HepG2 (cell line): ENCODE measurements around the gene KRTAP5-6. TPM values are rescaled to one million over a fixed set of nuclear protein-coding genes. Genes with fewer than 3 reads are reported as not detected.

Experiments
- ATF2 ChIP-seq: sonication (generic); formaldehyde crosslinking; IDR thresholded peaks from 2 replicates; pipeline ENCODE4 v1.4.0; 2020; ENCODE audit warnings: missing genetic modification reagents
- ATF7-NPFF ChIP-seq: sonication (generic); formaldehyde crosslinking; IDR thresholded peaks from 2 replicates; pipeline ENCODE4 v1.8.1; 2023; ENCODE audit warnings: mild to moderate bottlenecking, low read depth, missing genetic modification reagents, moderate library complexity
- BCL6 ChIP-seq: IDR thresholded peaks from 2 replicates; pipeline ENCODE4 v1.6.1; 2016; ENCODE audit warnings: missing genetic modification reagents, missing compliant biosample characterization
- BRD4 ChIP-seq: sonication (generic); formaldehyde crosslinking; IDR thresholded peaks from 2 replicates; pipeline ENCODE4 v1.4.0; 2020; ENCODE audit warnings: missing genetic modification reagents
- HIVEP1 ChIP-seq: sonication (generic); formaldehyde crosslinking; IDR thresholded peaks from 2 replicates; pipeline ENCODE4 v1.4.0; 2020; ENCODE audit warnings: mild to moderate bottlenecking, missing genetic modification reagents
- HNRNPL ChIP-seq: fragments of 200-400 bp; formaldehyde crosslinking; IDR thresholded peaks from 2 replicates; pipeline ENCODE4 v1.6.1; 2017; ENCODE audit warnings: mild to moderate bottlenecking, low read depth, low read length
- IRF2 ChIP-seq: IDR thresholded peaks from 2 replicates; pipeline ENCODE4 v1.6.1; 2018; ENCODE audit warnings: missing genetic modification reagents, missing compliant biosample characterization
- NFATC3 ChIP-seq: sonication (generic); formaldehyde crosslinking; IDR thresholded peaks from 2 replicates; pipeline ENCODE4 v1.5.1; 2020; ENCODE audit warnings: mild to moderate bottlenecking, missing genetic modification reagents
- PAWR ChIP-seq: sonication (generic); formaldehyde crosslinking; IDR thresholded peaks from 2 replicates; pipeline ENCODE4 v1.4.0; 2020; ENCODE audit warnings: missing genetic modification reagents, mild to moderate bottlenecking, borderline replicate concordance
- PLRG1 ChIP-seq: fragments of 450-650 bp; conservative IDR thresholded peaks from 2 replicates; pipeline ENCODE4 v1.6.1; 2016
- SATB2 ChIP-seq: sonication (generic); formaldehyde crosslinking; IDR thresholded peaks from 2 replicates; pipeline ENCODE4 v1.5.0; 2020; ENCODE audit warnings: missing genetic modification reagents
- SIX4 ChIP-seq: sonication (generic); formaldehyde crosslinking; IDR thresholded peaks from 2 replicates; pipeline ENCODE4 v1.4.0; 2020; ENCODE audit warnings: missing genetic modification reagents
- TAF15 ChIP-seq: fragments of 200-400 bp; formaldehyde crosslinking; IDR thresholded peaks from one replicate; pipeline ENCODE4 v1.6.1; 2018; ENCODE audit warnings: mild to moderate bottlenecking, low read depth, low read length; ENCODE audit not compliant: poor library complexity, severe bottlenecking
- TRIM24 ChIP-seq: sonication (generic); formaldehyde crosslinking; IDR thresholded peaks from 2 replicates; pipeline ENCODE4 v1.8.0; 2022; ENCODE audit warnings: mild to moderate bottlenecking, missing genetic modification reagents
- ZFP82 ChIP-seq: sonication (generic); formaldehyde crosslinking; IDR thresholded peaks from 2 replicates; pipeline ENCODE4 v1.5.1; 2020; ENCODE audit warnings: mild to moderate bottlenecking, missing genetic modification reagents, borderline replicate concordance
- ZNF256 ChIP-seq: sonication (generic); formaldehyde crosslinking; conservative IDR thresholded peaks from 2 replicates; pipeline ENCODE4 v1.4.0; 2020; ENCODE audit warnings: missing genetic modification reagents
- ZNF281 ChIP-seq: sonication (generic); formaldehyde crosslinking; IDR thresholded peaks from 2 replicates; pipeline ENCODE4 v1.4.0; 2020; ENCODE audit warnings: missing genetic modification reagents, borderline replicate concordance
- ZNF431 ChIP-seq: sonication (generic); formaldehyde crosslinking; IDR thresholded peaks from 2 replicates; pipeline ENCODE4 v1.9.0; 2022; ENCODE audit warnings: missing genetic modification reagents, low read depth, mild to moderate bottlenecking, borderline replicate concordance
- ZNF687 ChIP-seq: sonication (generic); formaldehyde crosslinking; IDR thresholded peaks from 2 replicates; pipeline ENCODE4 v1.5.1; 2020; ENCODE audit warnings: mild to moderate bottlenecking, missing genetic modification reagents, moderate library complexity
- ZNF772 ChIP-seq: sonication (generic); formaldehyde crosslinking; IDR thresholded peaks from 2 replicates; pipeline ENCODE4 v1.5.0; 2020; ENCODE audit warnings: mild to moderate bottlenecking, missing genetic modification reagents
- polyA plus RNA-seq, 8 experiments: library from polyadenylated mRNA; depleted of rRNA in 3 of 8; stranded (reverse) in 7 of 8; unstranded in 1 of 8; fragments of >200 nt; fragmentation: Illumina TruSeq in 4 of 8; extraction: Trizol in 4 of 8; gene quantifications; 2 replicates each; pipeline versions ENCODE4 v1.2.1 to v1.2.3, GENCODE V29; 2011 to 2016; ENCODE audit warnings: low read depth in 4 of 8, missing spikeins in 1 of 8, mixed read lengths in 1 of 8; ENCODE audit not compliant: insufficient read depth in 1 of 8
- total RNA-seq, 5 experiments: library from RNA; depleted of rRNA; stranded (reverse); fragments of >200 nt; fragmentation: Illumina TruSeq; extraction: Trizol; gene quantifications; 2 replicates each; pipeline ENCODE4 v1.2.3, GENCODE V29; 2016; ENCODE audit warnings: low read depth in 1 of 5
- TF ChIP-seq, protein P1 (sequence below): sonication (generic); formaldehyde crosslinking; IDR thresholded peaks from 2 replicates; pipeline ENCODE4 v1.4.0; 2020; ENCODE audit warnings: mild to moderate bottlenecking, missing genetic modification reagents

KRTAP5-6 gene
- total and polyA plus RNA-seq, 2 of the 13 experiments (the other 11 are each of a cell fraction or from before 2014, with no cell fraction given), result not detected

GRCh38 chr11:1660111-1660867 is 36.7 kb upstream of the KRTAP5-6 start (continued):
- TF ChIP-seq, protein P1, sequence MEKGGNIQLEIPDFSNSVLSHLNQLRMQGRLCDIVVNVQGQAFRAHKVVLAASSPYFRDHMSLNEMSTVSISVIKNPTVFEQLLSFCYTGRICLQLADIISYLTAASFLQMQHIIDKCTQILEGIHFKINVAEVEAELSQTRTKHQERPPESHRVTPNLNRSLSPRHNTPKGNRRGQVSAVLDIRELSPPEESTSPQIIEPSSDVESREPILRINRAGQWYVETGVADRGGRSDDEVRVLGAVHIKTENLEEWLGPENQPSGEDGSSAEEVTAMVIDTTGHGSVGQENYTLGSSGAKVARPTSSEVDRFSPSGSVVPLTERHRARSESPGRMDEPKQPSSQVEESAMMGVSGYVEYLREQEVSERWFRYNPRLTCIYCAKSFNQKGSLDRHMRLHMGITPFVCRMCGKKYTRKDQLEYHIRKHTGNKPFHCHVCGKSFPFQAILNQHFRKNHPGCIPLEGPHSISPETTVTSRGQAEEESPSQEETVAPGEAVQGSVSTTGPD (CRISPR knock-in tag), result no peak
- TF ChIP-seq ZNF431 (CRISPR knock-in tag), result no peak
- no peak for TF ChIP-seq IRF2 (CRISPR knock-in tag)
- no peak for TF ChIP-seq ATF7-NPFF
- TF ChIP-seq TAF15, result no peak
- TF ChIP-seq SATB2 (CRISPR knock-in tag), result no peak
- no peak for TF ChIP-seq ZNF256 (CRISPR knock-in tag)
- TF ChIP-seq ZNF687 (CRISPR knock-in tag), result peak; percentile 76
- TF ChIP-seq PLRG1, result no peak
- TF ChIP-seq ATF2 (CRISPR knock-in tag), result no peak
- 0 out of 2 replicates have a peak, but pooled peaks have one; percentile 57 for TF ChIP-seq HIVEP1 (CRISPR knock-in tag)
- no peak for TF ChIP-seq HNRNPL
- no peak for TF ChIP-seq ZNF772 (CRISPR knock-in tag)
- no peak for TF ChIP-seq ZNF281 (CRISPR knock-in tag)
- TF ChIP-seq TRIM24 (CRISPR knock-in tag), result no peak
- TF ChIP-seq SIX4 (CRISPR knock-in tag), result no peak
- no peak for TF ChIP-seq ZFP82 (CRISPR knock-in tag)
- no peak for TF ChIP-seq PAWR (CRISPR knock-in tag)
- TF ChIP-seq BCL6 (CRISPR knock-in tag), result no peak
- TF ChIP-seq BRD4 (CRISPR knock-in tag), result peak; percentile 48
- no peak for TF ChIP-seq NFATC3 (CRISPR knock-in tag)
